GOT3 (cell line): ENCODE measurements around the gene KRTCAP2.
"Not testable (repeated sequence)": the region's sequence is repeated elsewhere in the genome, so short reads cannot be mapped to it uniquely, and the experiment has no call there.

Experiments used
- DNase-seq: peaks from one replicate; lab custom pipeline; 2025; ENCODE audit warnings: mixed read lengths; lab: John Stamatoyannopoulos, UW

Gene KRTCAP2

DNA sequence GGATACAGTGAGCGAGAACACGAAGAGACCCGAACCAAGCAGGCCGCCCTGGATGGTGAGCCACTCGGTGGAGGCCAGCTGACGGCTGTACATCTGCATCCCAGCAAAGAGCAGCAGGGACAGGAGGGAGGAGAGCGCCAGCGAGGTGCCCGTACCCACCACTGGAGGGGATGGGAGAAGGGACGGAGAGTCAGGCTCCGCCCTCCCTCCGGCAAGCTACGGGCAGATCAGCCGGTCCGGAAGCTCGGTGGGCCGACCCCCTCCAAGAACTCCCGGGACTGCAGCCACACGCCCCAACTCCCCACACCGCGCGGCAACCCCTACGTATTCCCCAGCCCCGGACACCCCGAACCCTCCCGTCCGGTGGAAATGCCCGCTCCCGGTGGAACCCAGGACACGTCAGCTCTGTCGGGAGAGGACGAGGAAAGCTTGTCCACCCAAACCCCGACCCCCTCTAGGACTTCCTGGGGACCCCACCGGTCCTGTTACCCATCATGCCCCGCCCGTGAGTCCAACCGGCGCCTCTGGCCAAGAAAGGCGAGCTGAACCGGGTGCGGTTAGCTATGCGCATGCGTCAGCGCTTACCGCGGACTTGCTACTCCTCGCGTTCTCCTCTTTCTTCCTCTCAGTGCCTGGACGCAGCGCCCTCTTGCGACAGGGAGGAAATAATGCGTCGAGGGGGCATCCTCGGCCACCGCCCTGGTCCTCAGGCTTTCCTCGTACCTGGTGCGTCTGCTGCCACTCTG is at the start of gene KRTCAP2:
KRTCAP2 (minus strand) TSS at position 573 of the 746 bp plus-strand sequence; CDS start at position 493, 80 bp downstream.
- DNase-seq, result peak; percentile 78

- DNase-seq, result not testable (repeated sequence)
These were observed 47.3 kb upstream of the KRTCAP2 start for GRCh38 chr1:155220211-155220965.

DNA sequence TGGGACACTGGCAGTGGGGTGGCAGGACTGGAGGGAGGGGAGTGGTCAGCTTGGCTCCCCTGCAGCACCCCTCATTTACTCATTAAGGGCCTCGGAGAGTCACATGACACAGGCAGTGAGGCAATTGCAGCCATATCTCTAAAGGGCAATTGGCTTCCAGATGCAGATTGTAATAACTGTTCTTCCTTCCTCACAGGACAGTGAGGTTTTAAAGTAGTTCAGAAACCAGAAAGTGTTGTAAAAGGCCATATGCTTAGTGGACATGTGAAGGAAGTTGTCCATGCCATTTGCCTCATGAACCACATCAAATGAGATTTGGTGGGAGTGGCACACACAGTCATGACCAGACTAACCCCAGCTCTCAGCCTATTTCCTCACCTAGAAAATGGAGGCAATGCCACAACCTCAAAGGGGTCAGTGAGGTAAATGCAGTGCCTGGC is 46.5 kb upstream of the KRTCAP2 start:
- no peak for DNase-seq

- no peak for DNase-seq
These were observed 45.9 kb upstream of the KRTCAP2 start for GRCh38 chr1:155218854-155219591.

DNA sequence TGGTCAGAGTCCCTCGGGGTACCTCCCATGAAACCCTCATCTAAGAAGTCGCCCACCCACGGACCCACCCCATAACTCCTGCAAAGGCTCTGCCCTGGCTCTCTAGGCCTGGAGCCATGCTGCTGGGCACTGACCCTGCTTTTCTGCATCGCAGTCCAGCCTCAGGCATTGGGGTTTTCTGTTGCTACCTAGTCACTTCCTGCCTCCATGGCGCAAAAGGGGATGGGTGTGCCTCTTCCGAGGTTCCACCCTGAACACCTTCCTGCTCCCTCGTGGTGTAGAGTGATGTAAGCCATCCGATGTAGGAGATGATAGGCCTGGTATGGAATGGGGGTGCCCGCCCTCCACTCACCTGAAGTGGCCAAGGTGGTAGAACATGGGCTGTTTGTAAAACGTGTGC is 41.6 kb upstream of the KRTCAP2 start:
- not testable (repeated sequence) for DNase-seq

DNA sequence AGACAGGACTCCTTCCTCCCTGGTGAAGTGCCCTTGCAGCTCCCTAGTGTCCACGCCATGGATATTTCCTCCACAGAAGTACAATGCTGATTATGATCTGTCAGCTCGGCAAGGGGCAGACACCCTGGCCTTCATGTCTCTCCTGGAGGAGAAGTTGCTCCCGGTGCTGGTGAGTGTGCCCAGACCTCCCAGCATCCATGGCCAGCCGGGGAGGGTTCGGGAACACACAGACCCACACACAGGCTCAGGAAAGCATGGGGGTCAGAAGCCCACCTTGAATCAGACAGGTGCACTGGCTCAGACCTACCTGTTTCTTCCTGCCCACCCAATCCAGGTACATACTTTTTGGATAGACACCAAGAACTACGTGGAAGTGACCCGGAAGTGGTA is 38.9 kb upstream of the KRTCAP2 start:
- not testable (repeated sequence) for DNase-seq

- not testable (repeated sequence) for DNase-seq
These were observed 38.4 kb upstream of the KRTCAP2 start for GRCh38 chr1:155211381-155212050.

DNA sequence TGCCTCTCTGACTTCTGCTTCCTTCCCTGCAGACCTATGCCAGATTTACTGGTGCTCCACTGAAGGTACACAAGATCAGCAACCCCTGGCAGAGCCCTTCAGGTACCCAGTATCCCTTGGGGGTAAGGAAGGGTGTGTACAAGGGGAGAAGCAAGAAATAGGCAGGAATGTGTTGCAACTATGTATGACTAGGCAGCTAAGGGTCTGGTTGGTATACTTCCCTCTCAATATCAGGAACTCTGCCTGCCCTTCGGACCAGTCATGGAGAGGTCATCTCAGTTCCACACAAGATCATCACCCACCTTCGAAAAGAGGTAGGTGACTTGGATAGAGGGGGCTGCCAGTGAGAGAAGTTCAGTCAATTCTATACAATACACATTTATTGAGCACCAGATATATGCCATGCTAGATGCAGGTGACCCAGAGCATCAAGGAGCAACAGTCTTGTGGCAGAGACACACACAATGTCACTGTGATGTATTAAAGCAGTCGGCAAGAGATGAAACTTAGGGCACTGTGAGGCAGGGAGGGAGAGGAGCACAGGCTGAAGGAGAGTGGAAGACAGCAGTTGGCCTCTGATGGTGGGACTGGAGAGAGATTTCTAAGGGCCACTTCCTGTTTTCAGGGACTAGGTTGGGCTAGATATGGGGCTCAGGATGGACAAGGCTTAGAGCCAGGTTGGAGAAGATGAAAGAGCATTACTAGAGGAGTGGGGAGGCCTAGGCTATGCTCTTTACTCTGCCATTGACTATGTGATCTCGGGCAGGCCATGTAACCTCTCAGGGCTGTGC is 37.4 kb upstream of the KRTCAP2 start:
- no peak for DNase-seq

GRCh38 chr1:155209312-155209721 is 36.2 kb upstream of the KRTCAP2 start:
- DNase-seq, result no peak

- peak; percentile 79 for DNase-seq
These were observed 35.6 kb upstream of the KRTCAP2 start, which contains the start of gene MTX1 for GRCh38 chr1:155208541-155209311. Gene MTX1, plus strand, starts transcription at chr1:155208695. Its CDS starts 110 bp downstream, at chr1:155208805.

DNA sequence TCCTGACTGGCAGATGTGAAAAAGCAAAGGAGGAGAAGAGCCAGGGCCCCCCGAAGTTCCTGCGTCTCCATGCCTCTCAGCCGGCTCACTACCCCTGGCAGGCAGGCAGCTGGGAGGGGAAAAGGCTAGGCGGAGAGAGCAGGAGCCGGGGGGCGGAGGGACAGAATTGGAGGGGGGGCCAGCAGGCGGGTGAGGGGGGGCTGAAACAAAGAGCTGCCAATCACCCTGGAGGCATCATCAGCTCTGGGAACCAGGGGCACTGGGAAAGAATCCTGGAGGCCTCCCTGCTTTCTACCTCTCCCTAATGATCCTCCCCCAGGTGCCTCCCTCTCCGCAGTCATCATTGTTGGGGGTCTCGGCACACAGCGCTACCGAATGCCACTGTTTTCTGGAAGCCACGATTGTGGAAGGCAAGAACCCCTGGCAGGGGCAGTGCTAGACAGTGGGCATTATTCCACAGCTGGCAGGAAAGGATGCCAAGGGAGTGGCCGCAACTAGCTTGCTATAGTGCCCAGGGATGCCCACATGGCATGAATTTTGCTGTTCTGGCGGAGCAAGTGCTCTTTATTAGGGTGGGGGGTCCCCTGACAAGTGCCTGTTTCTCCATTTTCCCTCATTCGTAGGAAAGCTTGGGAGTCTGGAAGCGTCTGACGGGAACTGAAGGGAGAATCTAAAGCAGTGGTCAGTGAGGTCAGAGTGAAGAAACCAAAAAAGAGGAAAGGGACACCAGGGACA is 34.9 kb upstream of the KRTCAP2 start, which contains the start of gene THBS3:
THBS3 (minus strand) TSS at position 92 of the 735 bp plus-strand sequence; CDS start at position 71, 21 bp downstream.
- no peak for DNase-seq

- peak; percentile 43 for DNase-seq
These were observed 34.0 kb upstream of the KRTCAP2 start for GRCh38 chr1:155206891-155207805.

DNA sequence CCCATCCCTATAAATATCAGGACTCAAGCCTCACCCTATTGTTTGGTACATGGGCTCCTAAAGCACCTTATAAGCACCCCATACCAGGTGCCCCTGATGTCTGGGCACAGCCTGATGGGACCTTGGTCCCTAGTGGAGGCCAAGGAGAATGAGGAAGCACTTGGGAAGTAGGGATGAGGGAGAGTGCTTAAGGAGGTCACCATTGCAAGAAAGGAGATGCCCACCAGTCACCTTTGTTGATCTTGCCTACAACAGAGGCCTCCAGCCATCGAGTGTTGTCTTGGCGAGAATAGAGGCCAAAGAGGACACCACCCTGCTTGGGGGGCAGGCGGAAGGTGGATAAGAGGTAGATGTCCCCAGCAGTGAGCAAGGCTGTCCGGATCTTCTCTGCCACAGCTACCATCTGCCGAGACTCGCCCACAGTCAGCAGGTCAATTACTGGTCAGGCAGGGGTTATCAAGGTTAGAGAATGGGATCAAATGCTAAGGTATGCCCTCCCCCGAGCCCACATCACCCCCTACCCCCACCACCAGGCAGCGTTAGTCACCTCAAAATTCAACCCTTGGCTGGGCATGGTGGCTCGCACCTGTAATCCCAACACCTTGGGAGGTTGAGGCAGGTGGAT is 33.0 kb upstream of the KRTCAP2 start:
- no peak for DNase-seq

DNA sequence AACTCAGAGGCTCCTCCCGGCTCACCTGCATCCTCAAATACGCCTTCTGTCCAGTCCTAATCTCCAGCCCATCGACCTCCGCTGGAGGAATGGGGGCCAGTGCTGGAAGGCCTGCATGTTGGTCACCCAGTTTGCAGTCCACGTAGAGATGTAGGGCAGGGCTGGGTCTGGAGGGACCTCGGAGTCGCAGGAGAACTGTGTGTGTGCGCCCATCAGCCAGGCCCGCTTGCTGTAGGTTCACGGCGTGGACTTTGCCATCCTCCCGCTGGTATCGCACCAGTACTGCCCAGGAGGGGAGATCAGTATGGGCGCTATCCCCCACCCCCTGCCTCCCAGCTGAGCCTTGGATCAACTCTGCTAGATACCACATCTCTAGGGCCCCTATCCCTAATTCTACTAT is 31.9 kb upstream of the KRTCAP2 start:
- no peak for DNase-seq

DNA sequence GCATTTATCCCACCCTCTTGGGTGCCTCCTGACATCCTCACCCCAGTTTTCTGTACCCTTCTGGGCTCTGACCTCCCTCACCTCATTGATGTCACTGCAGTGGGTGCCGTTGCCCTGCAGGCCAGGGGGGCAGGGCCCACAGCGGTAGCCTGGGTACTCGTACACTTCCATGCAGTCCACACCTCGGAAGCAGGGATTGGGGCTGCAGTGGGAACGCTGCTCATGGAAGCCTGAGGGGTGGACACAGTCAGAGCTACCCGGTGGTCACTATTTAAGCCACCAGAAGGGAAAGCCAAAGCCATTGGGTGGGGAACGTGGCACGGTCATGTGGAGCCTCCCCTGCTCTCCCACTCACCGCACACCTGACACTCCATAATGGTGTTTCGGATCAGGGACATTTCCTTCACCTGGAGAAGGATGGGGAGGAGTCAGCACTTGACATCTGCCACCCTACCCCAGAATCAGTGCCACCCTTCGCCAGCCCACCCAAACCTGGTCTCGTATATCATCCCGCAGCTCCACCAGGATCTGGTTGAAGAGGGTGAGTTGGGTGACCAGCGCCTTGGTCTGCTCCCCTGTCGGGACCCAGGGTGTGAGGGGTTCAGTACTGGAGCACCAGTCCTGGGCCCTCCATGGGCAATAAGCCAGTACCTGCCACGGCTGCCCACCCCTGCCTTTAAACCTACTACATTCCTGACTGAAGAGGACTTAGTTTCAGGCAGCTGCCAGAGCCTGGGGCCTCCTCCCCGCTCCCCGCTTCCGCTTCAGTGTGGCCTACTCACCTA is 29.8 kb upstream of the KRTCAP2 start:
- DNase-seq, result no peak

DNA sequence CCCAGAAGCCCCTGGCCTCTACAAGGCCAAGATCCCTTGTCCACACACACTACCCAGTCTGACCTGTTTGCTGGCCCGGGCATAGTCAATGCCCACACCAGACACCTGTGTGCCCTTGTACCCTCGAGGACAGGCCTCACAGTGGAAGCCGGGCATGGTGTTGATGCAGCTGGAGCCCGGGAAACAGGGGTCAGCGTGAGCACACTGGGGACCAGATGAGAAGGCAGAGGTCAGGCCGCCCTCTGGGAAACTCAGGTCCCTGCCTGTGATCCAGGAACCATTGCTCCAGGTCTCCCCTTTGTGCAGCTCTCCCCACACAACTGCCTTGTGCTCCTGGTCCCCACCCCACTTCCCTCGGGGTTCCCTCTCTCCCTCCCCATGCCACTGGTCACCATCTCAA is 29.1 kb upstream of the KRTCAP2 start:
- DNase-seq, result no peak

GRCh38 chr1:155200920-155201319 is 27.8 kb upstream of the KRTCAP2 start:
- DNase-seq, result no peak
